Erythroblast (primary cell): Measurements from ENCODE around the gene HS3ST5.

ENCODE experiments used
- GATA1 ChIP-seq: IDR thresholded peaks from 2 replicates; pipeline ENCODE4 v1.6.1; 2011; ENCODE audit warnings: low read depth, mild to moderate bottlenecking, control low read depth, low read length, moderate library complexity
- POLR2A ChIP-seq: IDR thresholded peaks from 2 replicates; pipeline ENCODE4 v1.6.1; 2011; ENCODE audit warnings: mild to moderate bottlenecking, low read length

DNA sequence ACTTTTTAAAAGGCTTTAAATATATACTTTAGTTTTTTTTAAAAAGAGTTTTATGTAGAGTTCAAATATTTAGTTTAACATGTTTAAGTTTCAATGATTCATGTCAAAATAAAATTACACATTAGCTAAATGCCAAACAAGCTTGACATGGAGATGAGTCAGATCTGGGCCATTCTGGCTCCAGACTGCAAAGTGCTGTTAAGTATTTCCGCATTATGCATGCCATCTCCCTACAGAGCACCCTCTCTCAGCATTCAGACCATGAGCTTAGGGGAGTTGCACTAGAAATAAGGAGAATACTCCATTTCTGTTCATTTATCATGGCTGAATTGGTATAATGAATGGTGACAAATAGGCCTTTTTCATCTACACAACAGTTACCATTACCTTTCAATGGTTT, 21.5 kb upstream of the HS3ST5 start:
- TF ChIP-seq POLR2A: no peak
- no peak for TF ChIP-seq GATA1
